HepG2 (cell line): ENCODE data around the gene EIF4EBP3. TPM values are rescaled to one million over a fixed set of nuclear protein-coding genes. Genes with fewer than 3 reads are reported as not detected.

Source experiments
- CBX2 ChIP-seq, 2 experiments: fragments of 200-600 bp in 1 of 2; sonication (generic); formaldehyde crosslinking in 1 of 2; IDR thresholded peaks; 2 replicates each; pipeline versions ENCODE4 v1.7.0 to v1.8.1; 2018 to 2022; ENCODE audit warnings: low read depth in 2 of 2, low read length in 1 of 2, mild to moderate bottlenecking in 1 of 2, missing genetic modification reagents in 1 of 2
- DNMT3B ChIP-seq: conservative IDR thresholded peaks from 2 replicates; pipeline ENCODE4 v1.6.1; 2016; ENCODE audit warnings: missing biosample characterization, control low read depth
- ELF4 ChIP-seq: sonication (generic); formaldehyde crosslinking; IDR thresholded peaks from 2 replicates; pipeline ENCODE4 v1.5.0; 2020; ENCODE audit warnings: missing genetic modification reagents, mild to moderate bottlenecking, moderate library complexity, borderline replicate concordance
- FOXO1 ChIP-seq: sonication (generic); formaldehyde crosslinking; IDR thresholded peaks from 2 replicates; pipeline ENCODE4 v1.4.0; 2020; ENCODE audit warnings: missing genetic modification reagents
- KLF15 ChIP-seq: sonication (generic); formaldehyde crosslinking; IDR thresholded peaks from 2 replicates; pipeline ENCODE4 v1.8.1; 2023; ENCODE audit warnings: borderline replicate concordance, mild to moderate bottlenecking, inconsistent platforms, missing genetic modification reagents, mixed read lengths
- KMT2B ChIP-seq: IDR thresholded peaks from 2 replicates; pipeline ENCODE4 v1.6.1; 2016; ENCODE audit warnings: missing genetic modification reagents, missing compliant biosample characterization
- MBNL3 ChIP-seq: fragments of 250-450 bp; sonication (Bioruptor Pico); conservative IDR thresholded peaks from 2 replicates; pipeline ENCODE4 v1.8.0; 2022; ENCODE audit warnings: mild to moderate bottlenecking, inconsistent platforms
- MLLT10 ChIP-seq: sonication (generic); formaldehyde crosslinking; IDR thresholded peaks from 2 replicates; pipeline ENCODE4 v1.4.0; 2020; ENCODE audit warnings: missing genetic modification reagents
- SNRNP70 ChIP-seq: fragments of 200-400 bp; formaldehyde crosslinking; IDR thresholded peaks from 2 replicates; pipeline ENCODE4 v1.6.1; 2017; ENCODE audit warnings: mild to moderate bottlenecking, low read depth, low read length, moderate library complexity
- SOX5 ChIP-seq: IDR thresholded peaks from 2 replicates; pipeline ENCODE4 v1.6.1; 2016; ENCODE audit warnings: borderline replicate concordance
- ZNF10 ChIP-seq: sonication (generic); formaldehyde crosslinking; IDR thresholded peaks from 2 replicates; pipeline ENCODE4 v1.4.0; 2020; ENCODE audit warnings: mild to moderate bottlenecking, low read depth, missing genetic modification reagents, borderline replicate concordance
- ZNF441 ChIP-seq: sonication (generic); formaldehyde crosslinking; IDR thresholded peaks from 2 replicates; pipeline ENCODE4 v1.7.0; 2021; ENCODE audit warnings: missing genetic modification reagents, borderline replicate concordance
- ZNF724P ChIP-seq: sonication (generic); formaldehyde crosslinking; IDR thresholded peaks from 2 replicates; pipeline ENCODE4 v1.8.0; 2022; ENCODE audit warnings: missing genetic modification reagents, borderline replicate concordance
- ZNF780A ChIP-seq: sonication (generic); formaldehyde crosslinking; IDR thresholded peaks from 2 replicates; pipeline ENCODE4 v1.8.0; 2022; ENCODE audit warnings: mild to moderate bottlenecking, missing genetic modification reagents, moderate library complexity
- ZNF878 ChIP-seq: sonication (generic); formaldehyde crosslinking; IDR thresholded peaks from 2 replicates; pipeline ENCODE4 v1.8.1; 2023; ENCODE audit warnings: mild to moderate bottlenecking, missing genetic modification reagents, moderate library complexity
- polyA plus RNA-seq, 8 experiments: library from polyadenylated mRNA; depleted of rRNA in 3 of 8; stranded (reverse) in 7 of 8; unstranded in 1 of 8; fragments of >200 nt; fragmentation: Illumina TruSeq in 4 of 8; extraction: Trizol in 4 of 8; gene quantifications; 2 replicates each; pipeline versions ENCODE4 v1.2.1 to v1.2.3, GENCODE V29; 2011 to 2016; ENCODE audit warnings: low read depth in 4 of 8, missing spikeins in 1 of 8, mixed read lengths in 1 of 8; ENCODE audit not compliant: insufficient read depth in 1 of 8
- total RNA-seq, 5 experiments: library from RNA; depleted of rRNA; stranded (reverse); fragments of >200 nt; fragmentation: Illumina TruSeq; extraction: Trizol; gene quantifications; 2 replicates each; pipeline ENCODE4 v1.2.3, GENCODE V29; 2016; ENCODE audit warnings: low read depth in 1 of 5
- TF ChIP-seq, protein P1 (sequence below): sonication (generic); formaldehyde crosslinking; IDR thresholded peaks from 2 replicates; pipeline ENCODE4 v1.4.0; 2020; ENCODE audit warnings: mild to moderate bottlenecking, missing genetic modification reagents
- TF ChIP-seq, protein P2 (sequence below): sonication (generic); formaldehyde crosslinking; IDR thresholded peaks from 2 replicates; pipeline ENCODE4 v1.4.0; 2020; ENCODE audit warnings: mild to moderate bottlenecking, low read depth, missing genetic modification reagents
- TF ChIP-seq, protein P3 (sequence below): sonication (generic); formaldehyde crosslinking; conservative IDR thresholded peaks from 2 replicates; pipeline ENCODE4 v1.5.0; 2020; ENCODE audit warnings: missing genetic modification reagents
- TF ChIP-seq, protein P4 (sequence below): IDR thresholded peaks from 2 replicates; pipeline ENCODE4 v1.6.1; 2016

Gene EIF4EBP3
- total and polyA plus RNA-seq, 2 of the 13 experiments (the other 11 are each of a cell fraction or from before 2014, with no cell fraction given) = 0.61 to 1.7 TPM

GRCh38 chr5:140557136-140557805, 9.8 kb downstream of the EIF4EBP3 start, which contains the start of gene SRA1 (continued):
- no peak for TF ChIP-seq CBX2 (IDR thresholded peaks at IDR 0.05; ENCODE audit: low read depth, low read length)
- no peak for TF ChIP-seq CBX2 (CRISPR knock-in tag; IDR thresholded peaks at IDR 0.05; ENCODE audit: low read depth)
- TF ChIP-seq, protein P1, sequence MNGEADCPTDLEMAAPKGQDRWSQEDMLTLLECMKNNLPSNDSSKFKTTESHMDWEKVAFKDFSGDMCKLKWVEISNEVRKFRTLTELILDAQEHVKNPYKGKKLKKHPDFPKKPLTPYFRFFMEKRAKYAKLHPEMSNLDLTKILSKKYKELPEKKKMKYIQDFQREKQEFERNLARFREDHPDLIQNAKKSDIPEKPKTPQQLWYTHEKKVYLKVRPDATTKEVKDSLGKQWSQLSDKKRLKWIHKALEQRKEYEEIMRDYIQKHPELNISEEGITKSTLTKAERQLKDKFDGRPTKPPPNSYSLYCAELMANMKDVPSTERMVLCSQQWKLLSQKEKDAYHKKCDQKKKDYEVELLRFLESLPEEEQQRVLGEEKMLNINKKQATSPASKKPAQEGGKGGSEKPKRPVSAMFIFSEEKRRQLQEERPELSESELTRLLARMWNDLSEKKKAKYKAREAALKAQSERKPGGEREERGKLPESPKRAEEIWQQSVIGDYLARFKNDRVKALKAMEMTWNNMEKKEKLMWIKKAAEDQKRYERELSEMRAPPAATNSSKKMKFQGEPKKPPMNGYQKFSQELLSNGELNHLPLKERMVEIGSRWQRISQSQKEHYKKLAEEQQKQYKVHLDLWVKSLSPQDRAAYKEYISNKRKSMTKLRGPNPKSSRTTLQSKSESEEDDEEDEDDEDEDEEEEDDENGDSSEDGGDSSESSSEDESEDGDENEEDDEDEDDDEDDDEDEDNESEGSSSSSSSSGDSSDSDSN (CRISPR knock-in tag) = peak; percentile 74
- TF ChIP-seq DNMT3B (CRISPR knock-in tag) = no peak
- TF ChIP-seq, protein P2, sequence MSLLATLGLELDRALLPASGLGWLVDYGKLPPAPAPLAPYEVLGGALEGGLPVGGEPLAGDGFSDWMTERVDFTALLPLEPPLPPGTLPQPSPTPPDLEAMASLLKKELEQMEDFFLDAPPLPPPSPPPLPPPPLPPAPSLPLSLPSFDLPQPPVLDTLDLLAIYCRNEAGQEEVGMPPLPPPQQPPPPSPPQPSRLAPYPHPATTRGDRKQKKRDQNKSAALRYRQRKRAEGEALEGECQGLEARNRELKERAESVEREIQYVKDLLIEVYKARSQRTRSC (CRISPR knock-in tag) = no peak
- TF ChIP-seq SOX5 (CRISPR knock-in tag) = peak; percentile 38; the same call in 1 of the 2 replicates
- no peak; the same call in 1 of the 2 replicates for TF ChIP-seq KLF15 (CRISPR knock-in tag)
- TF ChIP-seq, protein P3, sequence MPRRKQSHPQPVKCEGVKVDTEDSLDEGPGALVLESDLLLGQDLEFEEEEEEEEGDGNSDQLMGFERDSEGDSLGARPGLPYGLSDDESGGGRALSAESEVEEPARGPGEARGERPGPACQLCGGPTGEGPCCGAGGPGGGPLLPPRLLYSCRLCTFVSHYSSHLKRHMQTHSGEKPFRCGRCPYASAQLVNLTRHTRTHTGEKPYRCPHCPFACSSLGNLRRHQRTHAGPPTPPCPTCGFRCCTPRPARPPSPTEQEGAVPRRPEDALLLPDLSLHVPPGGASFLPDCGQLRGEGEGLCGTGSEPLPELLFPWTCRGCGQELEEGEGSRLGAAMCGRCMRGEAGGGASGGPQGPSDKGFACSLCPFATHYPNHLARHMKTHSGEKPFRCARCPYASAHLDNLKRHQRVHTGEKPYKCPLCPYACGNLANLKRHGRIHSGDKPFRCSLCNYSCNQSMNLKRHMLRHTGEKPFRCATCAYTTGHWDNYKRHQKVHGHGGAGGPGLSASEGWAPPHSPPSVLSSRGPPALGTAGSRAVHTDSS (CRISPR knock-in tag) = no peak
- TF ChIP-seq ZNF10 = no peak
- peak; percentile 88 for TF ChIP-seq KMT2B
- TF ChIP-seq ZNF724P (CRISPR knock-in tag) = peak; percentile 93; the same call in 1 of the 2 replicates
- TF ChIP-seq ZNF441 (CRISPR knock-in tag) = peak; percentile 24; the same call in 1 of the 2 replicates
- TF ChIP-seq, protein P4, sequence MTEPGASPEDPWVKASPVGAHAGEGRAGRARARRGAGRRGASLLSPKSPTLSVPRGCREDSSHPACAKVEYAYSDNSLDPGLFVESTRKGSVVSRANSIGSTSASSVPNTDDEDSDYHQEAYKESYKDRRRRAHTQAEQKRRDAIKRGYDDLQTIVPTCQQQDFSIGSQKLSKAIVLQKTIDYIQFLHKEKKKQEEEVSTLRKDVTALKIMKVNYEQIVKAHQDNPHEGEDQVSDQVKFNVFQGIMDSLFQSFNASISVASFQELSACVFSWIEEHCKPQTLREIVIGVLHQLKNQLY (CRISPR knock-in tag) = no peak; the same call in 1 of the 2 replicates
- peak; percentile 67; the same call in 1 of the 2 replicates for TF ChIP-seq ZNF878 (CRISPR knock-in tag)
- no peak for TF ChIP-seq MBNL3 (CRISPR knock-in tag)
- TF ChIP-seq FOXO1 (CRISPR knock-in tag) = peak; percentile 39; the same call in 1 of the 2 replicates
- TF ChIP-seq ZNF780A (CRISPR knock-in tag) = no peak
- peak; percentile 70; the same call in 1 of the 2 replicates for TF ChIP-seq ELF4 (CRISPR knock-in tag)
- TF ChIP-seq SNRNP70 = no peak
- TF ChIP-seq MLLT10 = no peak
